Osteoblast (primary cell): ENCODE measurements around the gene PRKCE. TPM values are rescaled to one million over a fixed set of nuclear protein-coding genes. Genes with fewer than 3 reads are reported as not detected.
A peak's percentile ranks its signal among the peaks of the same experiment; 100 is the strongest.

Source experiments
- DNase-seq: peaks from one replicate; pipeline ENCODE4 v3.0.0; 2011; ENCODE audit warnings: low spot score, mixed read lengths; ENCODE audit not compliant: insufficient read length; ENCODE audit errors: missing footprints
- H2AFZ ChIP-seq: 2 replicates; pipeline ENCODE4 v1.6.0; 2011; ENCODE audit warnings: mild to moderate bottlenecking, low read length
- H3K27ac ChIP-seq: 2 replicates; pipeline ENCODE4 v1.5.1; 2011; ENCODE audit warnings: mild to moderate bottlenecking, low read depth, low read length, moderate library complexity
- H3K27me3 ChIP-seq: 2 replicates; pipeline ENCODE4 v1.6.0; 2012; ENCODE audit warnings: mild to moderate bottlenecking, control low read depth, inconsistent platforms, low read length, moderate library complexity; ENCODE audit not compliant: insufficient read depth
- H3K36me3 ChIP-seq: 2 replicates; pipeline ENCODE4 v1.5.1; 2011; ENCODE audit warnings: mild to moderate bottlenecking, low read length, control low read depth, moderate library complexity; ENCODE audit not compliant: insufficient read depth
- H3K4me1 ChIP-seq: 2 replicates; pipeline ENCODE4 v1.5.1; 2011; ENCODE audit warnings: mild to moderate bottlenecking, low read length, control low read depth, moderate library complexity; ENCODE audit not compliant: insufficient read depth
- H3K4me2 ChIP-seq: 2 replicates; pipeline ENCODE4 v1.6.0; 2011; ENCODE audit warnings: mild to moderate bottlenecking, low read length; ENCODE audit not compliant: insufficient read depth
- H3K4me3 ChIP-seq: fragments of 200-600 bp; sonication (generic); 3 replicates; pipeline ENCODE4 v1.5.1; 2012; ENCODE audit warnings: mild to moderate bottlenecking, low read length, inconsistent platforms; ENCODE audit not compliant: insufficient read depth
- H3K79me2 ChIP-seq: 2 replicates; pipeline ENCODE4 v1.6.0; 2012; ENCODE audit warnings: mild to moderate bottlenecking, low read length, control low read depth, inconsistent platforms; ENCODE audit not compliant: insufficient read depth
- H3K9me3 ChIP-seq: 2 replicates; pipeline ENCODE4 v1.5.1; 2011; ENCODE audit warnings: low read depth, low read length, control low read depth
- H4K20me1 ChIP-seq: 2 replicates; pipeline ENCODE4 v1.6.0; 2012; ENCODE audit warnings: mild to moderate bottlenecking, low read length, control low read depth; ENCODE audit not compliant: insufficient read depth
- total RNA-seq: library from RNA; depleted of rRNA; stranded (reverse); fragments of >200 nt; gene quantifications from 2 replicates; pipeline ENCODE4 v1.2.3, GENCODE V29; 2012
- TF ChIP-seq, protein P1 (sequence below): IDR thresholded peaks from 2 replicates; pipeline ENCODE4 v1.5.1; 2011; ENCODE audit warnings: mild to moderate bottlenecking, low read depth, low read length, moderate library complexity; ENCODE audit errors: extremely low read depth

The PRKCE gene
- total RNA-seq, 1 donor = 22.1 TPM

DNA sequence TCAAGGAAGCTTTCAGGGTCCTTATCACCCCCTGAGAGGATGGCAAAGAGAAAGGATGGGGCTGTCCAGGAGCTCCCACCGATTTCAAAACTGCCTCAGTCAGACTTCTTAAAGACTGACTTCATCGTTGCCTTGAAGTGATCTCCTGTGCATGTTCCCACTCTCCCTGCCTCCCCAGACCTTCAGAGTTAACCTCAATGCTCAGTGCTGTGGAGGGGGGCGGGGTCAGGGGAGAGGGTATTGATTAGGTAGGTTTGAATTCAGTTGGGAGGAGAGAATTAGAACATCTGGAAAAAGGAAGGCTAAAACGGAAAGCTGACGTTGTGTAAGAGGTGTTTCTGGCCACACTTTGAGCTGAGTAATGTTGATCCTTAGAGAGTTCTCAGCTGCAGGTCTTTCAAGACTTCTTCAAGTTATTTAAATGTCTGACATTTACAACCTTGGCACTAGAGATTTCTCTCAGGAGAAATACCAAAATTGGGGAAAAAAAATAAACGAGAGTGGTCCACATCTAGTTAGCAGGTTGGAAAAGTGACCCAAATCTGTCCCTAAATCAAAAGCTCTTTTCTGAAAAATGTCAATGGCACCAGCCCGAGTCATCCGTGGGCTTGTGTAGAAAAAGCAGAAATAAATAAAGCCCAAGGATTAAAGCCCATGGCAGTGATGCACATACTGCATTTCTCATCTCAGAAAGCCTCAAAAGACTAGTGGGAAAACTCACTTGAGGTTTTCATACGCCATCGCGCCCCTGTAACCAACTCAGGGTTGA, 511.0 kb downstream of the PRKCE start:
- TF ChIP-seq, protein P1, sequence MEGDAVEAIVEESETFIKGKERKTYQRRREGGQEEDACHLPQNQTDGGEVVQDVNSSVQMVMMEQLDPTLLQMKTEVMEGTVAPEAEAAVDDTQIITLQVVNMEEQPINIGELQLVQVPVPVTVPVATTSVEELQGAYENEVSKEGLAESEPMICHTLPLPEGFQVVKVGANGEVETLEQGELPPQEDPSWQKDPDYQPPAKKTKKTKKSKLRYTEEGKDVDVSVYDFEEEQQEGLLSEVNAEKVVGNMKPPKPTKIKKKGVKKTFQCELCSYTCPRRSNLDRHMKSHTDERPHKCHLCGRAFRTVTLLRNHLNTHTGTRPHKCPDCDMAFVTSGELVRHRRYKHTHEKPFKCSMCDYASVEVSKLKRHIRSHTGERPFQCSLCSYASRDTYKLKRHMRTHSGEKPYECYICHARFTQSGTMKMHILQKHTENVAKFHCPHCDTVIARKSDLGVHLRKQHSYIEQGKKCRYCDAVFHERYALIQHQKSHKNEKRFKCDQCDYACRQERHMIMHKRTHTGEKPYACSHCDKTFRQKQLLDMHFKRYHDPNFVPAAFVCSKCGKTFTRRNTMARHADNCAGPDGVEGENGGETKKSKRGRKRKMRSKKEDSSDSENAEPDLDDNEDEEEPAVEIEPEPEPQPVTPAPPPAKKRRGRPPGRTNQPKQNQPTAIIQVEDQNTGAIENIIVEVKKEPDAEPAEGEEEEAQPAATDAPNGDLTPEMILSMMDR = no peak
- H3K4me2 ChIP-seq = no peak overlapping the region
- H3K36me3 ChIP-seq = no peaks in the 10 kb centered on the region
- no peaks in the 10 kb centered on the region for H3K27me3 ChIP-seq
- no peaks in the 10 kb centered on the region for H3K79me2 ChIP-seq
- no peak for DNase-seq
- H3K4me1 ChIP-seq = peaks cover 25% of the 10 kb centered on the region
- H2AFZ ChIP-seq = no peak overlapping the region
- peak overlapping the region; percentile 11 for H3K27ac ChIP-seq
- no peaks in the 10 kb centered on the region for H3K9me3 ChIP-seq
- H4K20me1 ChIP-seq = no peaks in the 10 kb centered on the region
- H3K4me3 ChIP-seq = no peak overlapping the region

DNA sequence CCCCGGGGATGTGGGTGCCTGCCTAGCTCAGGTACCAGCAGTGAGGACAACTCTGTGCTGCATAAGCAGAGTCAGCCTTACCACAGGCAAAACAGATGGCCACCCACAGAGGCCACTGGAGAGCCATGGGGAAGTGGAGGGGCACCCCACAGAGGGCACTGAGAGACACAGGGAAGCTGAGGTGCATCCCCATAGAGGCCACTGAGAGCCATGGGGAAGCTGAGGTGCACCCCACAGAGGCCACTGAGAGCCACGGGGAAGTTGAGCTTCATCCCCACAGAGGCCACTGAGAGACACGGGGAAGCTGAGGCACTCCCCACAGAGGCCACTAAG, 511.6 kb downstream of the PRKCE start:
- Histone ChIP-seq H4K20me1 (no peaks in the 10 kb centered on the region), H3K27ac (peak overlapping the region; percentile 11), H3K36me3 (no peaks in the 10 kb centered on the region), H3K4me3 (no peak overlapping the region), H3K4me2 (no peak overlapping the region), H2AFZ (no peak overlapping the region), H3K79me2 (no peaks in the 10 kb centered on the region), H3K4me1 (peaks cover 25% of the 10 kb centered on the region), H3K27me3 (no peaks in the 10 kb centered on the region), H3K9me3 (no peaks in the 10 kb centered on the region)
- DNase-seq = no peak
- TF ChIP-seq, protein P1 = no peak

DNA sequence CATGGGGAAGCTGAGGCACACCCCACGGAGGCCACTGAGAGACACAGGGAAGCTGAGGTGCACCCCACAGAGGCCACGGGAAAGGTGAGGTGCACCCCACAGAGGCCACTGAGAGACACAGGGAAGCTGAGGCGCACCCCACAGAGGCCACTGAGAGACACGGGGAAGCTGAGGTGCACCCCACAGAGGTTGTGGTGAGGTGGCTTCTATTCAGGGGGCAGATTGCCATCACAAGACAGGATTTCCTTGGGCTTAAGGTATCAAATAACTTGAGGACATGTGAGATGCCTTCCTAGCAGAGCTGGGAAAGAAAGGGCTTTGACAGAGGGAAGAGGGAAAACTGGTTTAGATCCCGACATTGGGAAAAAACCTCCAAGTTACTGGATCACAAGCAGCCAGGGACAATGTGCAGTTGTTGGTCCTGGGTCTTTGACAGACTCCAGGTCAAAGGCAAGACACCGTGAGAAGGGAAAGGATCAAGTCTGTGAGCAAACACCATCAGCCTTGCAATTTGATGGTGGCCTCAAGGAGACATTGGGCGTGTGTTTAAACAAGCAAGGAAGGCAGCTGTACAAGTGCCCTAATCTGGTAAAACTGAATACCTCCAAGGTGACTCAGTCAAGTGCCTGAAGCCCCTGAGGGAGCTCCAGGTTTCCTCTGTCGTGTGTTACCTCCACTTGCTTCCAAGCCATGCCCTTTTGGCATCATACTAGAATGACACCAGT, 512.5 kb downstream of the PRKCE start:
- no peaks in the 10 kb centered on the region for H3K27me3 ChIP-seq
- H3K79me2 ChIP-seq = no peaks in the 10 kb centered on the region
- peak overlapping the region; percentile 59 for H3K4me2 ChIP-seq
- no peaks in the 10 kb centered on the region for H3K36me3 ChIP-seq
- H3K4me1 ChIP-seq = peaks cover 25% of the 10 kb centered on the region
- no peak overlapping the region for H3K4me3 ChIP-seq
- H3K27ac ChIP-seq = peak overlapping the region; percentile 14
- no peaks in the 10 kb centered on the region for H4K20me1 ChIP-seq
- H3K9me3 ChIP-seq = no peaks in the 10 kb centered on the region
- TF ChIP-seq, protein P1 = no peak
- DNase-seq = no peak
- H2AFZ ChIP-seq = no peak overlapping the region
